HCT116 (cell line): ENCODE measurements around the gene TBC1D32. TPM values are rescaled to one million over a fixed set of nuclear protein-coding genes. Genes with fewer than 3 reads are reported as not detected.

Source experiments
- ATAC-seq: fragments of 200-7000 bp; cut with Tn5 transposase; 2 replicates; pipeline ENCODE4 v1.9.1; 2020; ENCODE audit warnings: mild to moderate bottlenecking, moderate library complexity
- BruUV-seq: library from RNA; stranded (reverse); fragments of 400-500 nt; replicated peaks from 2 replicates; lab custom pipeline; 2021; lab: Mats Ljungman, UMichigan
- CTCF ChIA-PET: fragments of 300-600 bp; sonication (Branson Sonifier 250); formaldehyde crosslinking; loops from one replicate; lab custom pipeline; 2021; ENCODE audit warnings: antibody characterized with exemption; lab: Charles Lee
- POLR2A ChIA-PET: fragments of 300-600, 350-600 bp; sonication (Branson Sonifier 250); formaldehyde crosslinking; loops from one replicate; lab custom pipeline; 2021; ENCODE audit warnings: antibody characterized with exemption; lab: Charles Lee
- RAD21 ChIA-PET, 2 experiments: fragments of 300-600 bp; sonication (Branson Sonifier 250); formaldehyde crosslinking; loops; one replicate each; lab custom pipeline; 2023; ENCODE audit warnings: low total read pairs in 2 of 2; ENCODE audit not compliant: uncharacterized antibody in 2 of 2, unreplicated experiment in 2 of 2, low non-redundant PET in 1 of 2; lab: Charles Lee
- DNase-seq: peaks from one replicate; pipeline ENCODE4 v3.0.0-alpha.2; 2010; ENCODE audit warnings: low read depth, low spot score
- H2AFZ ChIP-seq: fragments of 200-600 bp; shearing (Covaris generic), sonication (generic); 2 replicates; pipeline ENCODE4 v1.6.1; 2017; ENCODE audit warnings: low read depth, mixed run types, mixed read lengths, antibody characterized with exemption, low read length; ENCODE audit not compliant: poor library complexity, severe bottlenecking
- H3K27ac ChIP-seq: 2 replicates; pipeline ENCODE4 v1.5.1; 2012; ENCODE audit warnings: low read depth, low read length
- H3K27me3 ChIP-seq: fragments of 200-600 bp; sonication (generic); 2 replicates; pipeline ENCODE4 v1.6.1; 2016; ENCODE audit warnings: mixed run types, low read length, mixed read lengths; ENCODE audit not compliant: insufficient read depth
- H3K36me3 ChIP-seq, 2 experiments: fragments of 200-500 bp in 1 of 2; fragments of 200-600 bp in 1 of 2; sonication (Bioruptor generic) in 1 of 2; sonication (generic) in 1 of 2; 2 replicates each; pipeline versions ENCODE4 v1.5.1 to v1.6.1; 2014 to 2016; ENCODE audit warnings: low read length in 2 of 2, inconsistent platforms in 1 of 2, mixed read lengths in 1 of 2, mixed run types in 1 of 2; ENCODE audit not compliant: insufficient read depth in 2 of 2, control insufficient read depth in 1 of 2
- H3K4me1 ChIP-seq, 2 experiments: fragments of 200-600 bp in 1 of 2; sonication (generic) in 1 of 2; 2 replicates each; pipeline versions ENCODE4 v1.5.1 to v1.6.1; 2012 to 2017; ENCODE audit warnings: low read length in 2 of 2, inconsistent platforms in 1 of 2, mild to moderate bottlenecking in 1 of 2, mixed read lengths in 1 of 2, mixed run types in 1 of 2, moderate library complexity in 1 of 2; ENCODE audit not compliant: insufficient read depth in 2 of 2, control insufficient read depth in 1 of 2
- H3K4me2 ChIP-seq: fragments of 200-600 bp; sonication (generic); 2 replicates; pipeline ENCODE4 v1.6.1; 2017; ENCODE audit warnings: mixed run types, low read length, mixed read lengths
- H3K4me3 ChIP-seq, 2 experiments: fragments of 200-600 bp in 1 of 2; sonication (generic) in 1 of 2; replicated peaks in 1 of 2; 2 replicates each; pipeline ENCODE4 v1.5.1; 2011 to 2016; ENCODE audit warnings: low read length in 2 of 2, control low read depth in 1 of 2, low read depth in 1 of 2, mild to moderate bottlenecking in 1 of 2, mixed read lengths in 1 of 2, mixed run types in 1 of 2
- H3K79me2 ChIP-seq: fragments of 200-600 bp; sonication (generic); 2 replicates; pipeline ENCODE4 v1.6.1; 2017; ENCODE audit warnings: mild to moderate bottlenecking, mixed run types, low read length, moderate library complexity, mixed read lengths; ENCODE audit not compliant: insufficient read depth
- H3K9ac ChIP-seq: fragments of 200-600 bp; sonication (generic); 2 replicates; pipeline ENCODE4 v1.6.1; 2016; ENCODE audit warnings: low read length, mixed read lengths
- H3K9me2 ChIP-seq: fragments of 200-600 bp; sonication (generic), shearing (Covaris generic); 2 replicates; pipeline ENCODE4 v1.6.1; 2017; ENCODE audit warnings: mixed run types, mild to moderate bottlenecking, moderate library complexity; ENCODE audit not compliant: insufficient read depth
- H3K9me3 ChIP-seq, 2 experiments: fragments of 200-500 bp in 1 of 2; fragments of 200-600 bp in 1 of 2; sonication (Bioruptor generic) in 1 of 2; sonication (generic) in 1 of 2; 2 replicates each; pipeline ENCODE4 v1.6.1; 2014 to 2017; ENCODE audit warnings: low read length in 2 of 2, mixed read lengths in 2 of 2, inconsistent platforms in 1 of 2, low read depth in 1 of 2, mild to moderate bottlenecking in 1 of 2, mixed run types in 1 of 2, moderate library complexity in 1 of 2; ENCODE audit not compliant: control insufficient read depth in 1 of 2, insufficient read depth in 1 of 2
- H4K20me1 ChIP-seq: fragments of 200-600 bp; sonication (generic), shearing (Covaris generic); 2 replicates; pipeline ENCODE4 v1.6.1; 2017; ENCODE audit warnings: mixed run types, mild to moderate bottlenecking, moderate library complexity; ENCODE audit not compliant: insufficient read depth
- CBX3 ChIP-seq: IDR thresholded peaks from 2 replicates; pipeline ENCODE4 v1.6.1; 2012; ENCODE audit warnings: low read depth
- CTCF ChIP-seq, 3 experiments: fragments of 200-600 bp in 1 of 3; sonication (generic) in 1 of 3; IDR thresholded peaks in 2 of 3; conservative IDR thresholded peaks in 1 of 3; 2 replicates each; pipeline ENCODE4 v1.5.1; 2012 to 2017; ENCODE audit warnings: low read depth in 2 of 3, low read length in 2 of 3, antibody characterized with exemption in 1 of 3, borderline replicate concordance in 1 of 3, control low read depth in 1 of 3, mild to moderate bottlenecking in 1 of 3, mixed read lengths in 1 of 3, mixed run types in 1 of 3, moderate library complexity in 1 of 3; ENCODE audit not compliant: insufficient read depth in 1 of 3
- EZH2 ChIP-seq: fragments of 200-600 bp; sonication (generic); IDR thresholded peaks from 2 replicates; pipeline ENCODE4 v1.6.1; 2017; ENCODE audit warnings: antibody characterized with exemption, mixed run types
- EZH2phosphoT487 ChIP-seq: fragments of 200-600 bp; IDR thresholded peaks from 2 replicates; pipeline ENCODE4 v1.6.1; 2018; ENCODE audit warnings: antibody characterized with exemption, borderline replicate concordance
- FOSL1 ChIP-seq: IDR thresholded peaks from 2 replicates; pipeline ENCODE4 v1.6.1; 2012; ENCODE audit warnings: low read depth
- POLR2A ChIP-seq: IDR thresholded peaks from 2 replicates; pipeline ENCODE4 v1.7.0; 2011; ENCODE audit warnings: borderline replicate concordance; ENCODE audit not compliant: insufficient read depth, insufficient read length; ENCODE audit errors: extremely low read depth
- RAD21 ChIP-seq: IDR thresholded peaks from 2 replicates; pipeline ENCODE4 v1.6.1; 2012; ENCODE audit warnings: low read depth, mild to moderate bottlenecking
- SIN3A ChIP-seq: IDR thresholded peaks from 2 replicates; pipeline ENCODE4 v1.6.1; 2012; ENCODE audit warnings: low read depth
- TCF7L2 ChIP-seq: IDR thresholded peaks from 2 replicates; pipeline ENCODE4 v1.7.0; 2011; ENCODE audit warnings: borderline replicate concordance, inconsistent platforms; ENCODE audit not compliant: insufficient read depth, insufficient read length; ENCODE audit errors: extremely low read depth
- ZBTB33 ChIP-seq: IDR thresholded peaks from 2 replicates; pipeline ENCODE4 v1.6.1; 2011; ENCODE audit warnings: mild to moderate bottlenecking, low read length, moderate library complexity; ENCODE audit not compliant: insufficient replicate concordance; ENCODE audit errors: extremely low read depth
- intact Hi-C: fragments of 100-400 bp; cut with micrococcal nuclease; formaldehyde crosslinking; loops from 2 replicates; pipeline ENCODE4 v1.10.0; 2022
- total RNA-seq: library from RNA; stranded (reverse); gene quantifications from one replicate; pipeline ENCODE4 v1.2.1, GENCODE V29; 2021; ENCODE audit not compliant: unreplicated experiment
- TF ChIP-seq, protein P1 (sequence below): IDR thresholded peaks from 2 replicates; pipeline ENCODE4 v1.6.1; 2012
- TF ChIP-seq, protein P2 (sequence below): IDR thresholded peaks from 2 replicates; pipeline ENCODE4 v1.6.1; 2012; ENCODE audit warnings: low read depth

TBC1D32 gene
- total RNA-seq, 1 experiment from 2014 or later, result 13.8 TPM

GRCh38 chr6:121356575-121356974 is 22.3 kb upstream of the TBC1D32 start:
- Histone ChIP-seq H3K4me1 (no peaks in the 10 kb centered on the region), H3K4me2 (no peak overlapping the region)
- RAD21 ChIA-PET, result no interaction called here
- TF ChIP-seq CTCF (IDR thresholded peaks at IDR 0.05 in 2 of 3, conservative IDR thresholded peaks at IDR 0.05 in 1 of 3; ENCODE audit: borderline replicate concordance in 1 of 3, insufficient read depth in 1 of 3, low read depth in 2 of 3, low read length in 2 of 3), result peak in 2 of 3 experiments; percentile 31 to 41; a peak in 3 of 6 replicates
- TF ChIP-seq EZH2phosphoT487, result no peak
- TF ChIP-seq, all 23 proteins: peak for 1
- no peaks in the 10 kb centered on the region for H4K20me1 ChIP-seq
- no peaks in the 10 kb centered on the region for H3K27me3 ChIP-seq
- no peak overlapping the region for H3K4me3 ChIP-seq
- CTCF ChIA-PET, result interaction anchor here (1.0 kb wide), 1 partner anchor 22 kb away, joined by 3 read pairs; no protein-coding TSS in a partner anchor
- H3K9me3 ChIP-seq, result no peaks in the 10 kb centered on the region
- no peaks in the 10 kb centered on the region for H3K9me2 ChIP-seq
- POLR2A ChIA-PET, result no interaction called here
- H2AFZ ChIP-seq, result peak overlapping the region; percentile 57
- H3K36me3 ChIP-seq, result no peaks in the 10 kb centered on the region
- H3K27ac ChIP-seq, result no peak overlapping the region
- no peaks in the 10 kb centered on the region for H3K79me2 ChIP-seq
- no peak for DNase-seq
- intact Hi-C loops, result no loop called here
- ATAC-seq, result no peak
- no TSS peak for BruUV-seq
- H3K9ac ChIP-seq, result no peak overlapping the region

- H3K79me2 ChIP-seq, result no peaks in the 10 kb centered on the region
- intact Hi-C loops, result no loop called here
- RAD21 ChIA-PET, result interaction anchor here (0.9 to 1.0 kb wide), 2 partner anchors 46 to 830 kb away, joined by 3 read pairs; no protein-coding TSS in a partner anchor
- peak; percentile 34 for TF ChIP-seq RAD21
- TF ChIP-seq TCF7L2, result no peak
- no peak for TF ChIP-seq EZH2
- no peak for TF ChIP-seq POLR2A
- TF ChIP-seq CBX3, result no peak
- TF ChIP-seq ZBTB33, result no peak
- TF ChIP-seq SIN3A, result no peak
- no peak for TF ChIP-seq FOSL1
- TF ChIP-seq, protein P1, sequence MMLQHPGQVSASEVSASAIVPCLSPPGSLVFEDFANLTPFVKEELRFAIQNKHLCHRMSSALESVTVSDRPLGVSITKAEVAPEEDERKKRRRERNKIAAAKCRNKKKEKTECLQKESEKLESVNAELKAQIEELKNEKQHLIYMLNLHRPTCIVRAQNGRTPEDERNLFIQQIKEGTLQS, result no peak
- TF ChIP-seq, protein P2, sequence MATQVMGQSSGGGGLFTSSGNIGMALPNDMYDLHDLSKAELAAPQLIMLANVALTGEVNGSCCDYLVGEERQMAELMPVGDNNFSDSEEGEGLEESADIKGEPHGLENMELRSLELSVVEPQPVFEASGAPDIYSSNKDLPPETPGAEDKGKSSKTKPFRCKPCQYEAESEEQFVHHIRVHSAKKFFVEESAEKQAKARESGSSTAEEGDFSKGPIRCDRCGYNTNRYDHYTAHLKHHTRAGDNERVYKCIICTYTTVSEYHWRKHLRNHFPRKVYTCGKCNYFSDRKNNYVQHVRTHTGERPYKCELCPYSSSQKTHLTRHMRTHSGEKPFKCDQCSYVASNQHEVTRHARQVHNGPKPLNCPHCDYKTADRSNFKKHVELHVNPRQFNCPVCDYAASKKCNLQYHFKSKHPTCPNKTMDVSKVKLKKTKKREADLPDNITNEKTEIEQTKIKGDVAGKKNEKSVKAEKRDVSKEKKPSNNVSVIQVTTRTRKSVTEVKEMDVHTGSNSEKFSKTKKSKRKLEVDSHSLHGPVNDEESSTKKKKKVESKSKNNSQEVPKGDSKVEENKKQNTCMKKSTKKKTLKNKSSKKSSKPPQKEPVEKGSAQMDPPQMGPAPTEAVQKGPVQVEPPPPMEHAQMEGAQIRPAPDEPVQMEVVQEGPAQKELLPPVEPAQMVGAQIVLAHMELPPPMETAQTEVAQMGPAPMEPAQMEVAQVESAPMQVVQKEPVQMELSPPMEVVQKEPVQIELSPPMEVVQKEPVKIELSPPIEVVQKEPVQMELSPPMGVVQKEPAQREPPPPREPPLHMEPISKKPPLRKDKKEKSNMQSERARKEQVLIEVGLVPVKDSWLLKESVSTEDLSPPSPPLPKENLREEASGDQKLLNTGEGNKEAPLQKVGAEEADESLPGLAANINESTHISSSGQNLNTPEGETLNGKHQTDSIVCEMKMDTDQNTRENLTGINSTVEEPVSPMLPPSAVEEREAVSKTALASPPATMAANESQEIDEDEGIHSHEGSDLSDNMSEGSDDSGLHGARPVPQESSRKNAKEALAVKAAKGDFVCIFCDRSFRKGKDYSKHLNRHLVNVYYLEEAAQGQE, result no peak
These were observed 20.5 kb upstream of the TBC1D32 start for GRCh38 chr6:121354764-121355163.

More at GRCh38 chr6:121354764-121355163, 20.5 kb upstream of the TBC1D32 start:
- BruUV-seq, result no TSS peak
- DNase-seq, result no peak
- ChIA-PET POLR2A (no interaction called here), CTCF (interaction anchor here (1.2 kb wide), 2 partner anchors 12 to 46 kb away, joined by 3 to 10 read pairs; no protein-coding TSS in a partner anchor)
- H3K9ac ChIP-seq, result no peak overlapping the region
- no peak overlapping the region for H3K4me2 ChIP-seq
- no peaks in the 10 kb centered on the region for H3K27me3 ChIP-seq
- H3K4me1 ChIP-seq, result no peaks in the 10 kb centered on the region
- no peaks in the 10 kb centered on the region for H4K20me1 ChIP-seq
- H2AFZ ChIP-seq, result peak overlapping the region; percentile 95
- no peaks in the 10 kb centered on the region for H3K9me3 ChIP-seq
- no peaks in the 10 kb centered on the region for H3K36me3 ChIP-seq
- no peaks in the 10 kb centered on the region for H3K9me2 ChIP-seq
- peak; percentile 87 for ATAC-seq
- H3K4me3 ChIP-seq, result no peak overlapping the region
- no peak overlapping the region for H3K27ac ChIP-seq
